Measurements from ENCODE around the gene ASPHD2. TPM values are rescaled to one million over a fixed set of nuclear protein-coding genes. Genes with fewer than 3 reads are reported as not detected.

The ASPHD2 gene
- total and polyA plus RNA-seq, 10 donors, result 2.1 to 8.0 (median 5.1) TPM

DNA sequence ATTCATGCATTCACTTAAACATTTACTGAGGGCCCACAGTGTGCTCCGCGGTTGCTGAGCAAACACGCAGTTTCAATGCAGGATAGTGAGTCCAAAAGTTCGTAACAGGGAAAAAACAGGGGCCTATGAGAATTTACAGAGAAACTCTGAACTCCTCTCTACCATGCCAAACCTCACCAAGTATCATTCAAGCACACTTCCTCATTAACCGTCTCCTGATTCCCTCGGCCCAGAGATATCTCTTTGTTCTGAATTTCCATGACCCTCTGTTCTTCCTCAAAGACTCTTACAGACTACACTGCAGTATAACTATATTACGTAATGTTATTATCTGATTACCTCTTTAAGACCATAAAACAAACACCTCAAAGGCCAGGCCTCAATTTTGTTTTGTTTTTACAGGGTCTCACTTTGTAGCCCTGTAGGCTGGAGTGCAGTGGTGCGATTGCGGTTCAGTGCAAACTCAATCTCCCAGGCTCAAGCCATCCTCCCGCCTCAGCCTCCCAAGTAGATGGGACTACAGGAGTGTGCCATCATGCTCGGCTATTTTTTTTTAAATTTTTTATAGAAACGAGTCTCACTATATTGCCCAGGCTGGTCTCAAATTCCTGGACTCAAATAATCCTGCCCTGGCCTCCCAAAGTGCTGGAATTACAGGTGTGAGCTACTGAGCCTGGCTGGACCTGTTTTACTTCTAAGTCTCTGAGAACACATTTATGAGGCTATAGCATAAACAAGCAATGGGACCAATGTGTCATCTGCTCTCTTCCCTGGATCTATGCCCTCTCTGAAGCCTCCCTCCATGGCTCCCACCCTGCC is 50.9 kb downstream of the ASPHD2 start:
- H3K27ac ChIP-seq, result peak overlapping the region in 7 of 8 donors; percentile 9 to 98 (median 51)
- H3K4me3 ChIP-seq, result peak overlapping the region in 6 of 8 donors; percentile 2 to 53 (median 12)
- WGBS, 5 donors, result 52 to 59% (median 56%) methylated on average over 12 of the region's 12 CpGs
- H3K4me1 ChIP-seq, result peaks cover 51 to 95% (median 74%) of the 10 kb centered on the region in 6 donors
- H3K9me3 ChIP-seq, result no peaks in the 10 kb centered on the region
- TF ChIP-seq POLR2AphosphoS5 (IDR thresholded peaks at IDR 0.05), result no peak
- TF ChIP-seq CTCF (IDR thresholded peaks at IDR 0.05 in 8 of 11, conservative IDR thresholded peaks at IDR 0.05 in 3 of 11), result no peak
- no peak for TF ChIP-seq POLR2A (IDR thresholded peaks at IDR 0.05)
- H3K36me3 ChIP-seq, result peaks cover 0 to 45% (median 24%) of the 10 kb centered on the region in 6 donors
- intact Hi-C loops (cut with DNase I; ENCODE audit: low total_unique reads), result loop anchor here (10.0 kb wide), 1 partner anchor 185 kb away; no protein-coding TSS in a partner anchor
- DNase-seq, result no peak
- H3K27me3 ChIP-seq (replicated peaks in 1 of 7), result no peaks in the 10 kb centered on the region

GRCh38 chr22:26480611-26480932 is 51.5 kb downstream of the ASPHD2 start:
- WGBS, 5 donors, result 69 to 87% (median 80%) methylated on average over 2 of the region's 2 CpGs
- peak overlapping the region in 3 of 8 donors; percentile 47 to 98 (median 58) for H3K27ac ChIP-seq

DNA sequence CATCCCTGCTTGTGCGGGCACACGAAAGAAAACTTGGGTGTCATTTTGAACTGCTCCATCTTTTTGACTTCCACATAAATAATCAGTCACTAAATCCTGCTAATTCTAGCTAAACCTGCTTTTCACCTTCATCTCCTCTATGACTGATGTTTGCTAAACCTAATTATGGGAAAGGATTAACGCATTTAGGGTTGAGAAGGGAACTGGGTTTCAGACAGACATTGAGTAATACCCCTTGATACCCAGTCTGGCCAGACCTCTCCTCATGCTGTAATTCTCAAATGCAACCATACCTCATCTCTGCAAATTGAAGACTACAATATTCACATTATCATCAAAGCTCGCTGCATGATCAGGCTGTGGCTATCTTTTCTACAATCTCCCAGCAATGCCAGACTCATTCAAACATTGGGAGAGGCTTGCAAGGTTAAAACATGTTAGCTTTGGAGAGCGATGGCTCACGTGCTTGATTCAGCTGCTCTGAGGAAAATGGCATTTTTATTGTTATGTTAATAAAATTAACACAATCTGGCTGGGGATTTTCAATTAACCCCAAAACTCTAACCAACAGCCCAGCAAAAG is 52.1 kb downstream of the ASPHD2 start:
- 66 to 78% (median 74%) methylated on average over 6 of the region's 6 CpGs for WGBS, 5 donors
- no peak for DNase-seq
- H3K36me3 ChIP-seq, result peaks cover 0 to 41% (median 15%) of the 10 kb centered on the region in 6 donors
- no peaks in the 10 kb centered on the region for H3K9me3 ChIP-seq
- H3K27me3 ChIP-seq (replicated peaks in 1 of 7), result no peaks in the 10 kb centered on the region
- H3K4me3 ChIP-seq, result peak overlapping the region in 1 of 8 donors; percentile 0
- peaks cover 55 to 95% (median 85%) of the 10 kb centered on the region in 6 donors for H3K4me1 ChIP-seq
- TF ChIP-seq CTCF (IDR thresholded peaks at IDR 0.05 in 8 of 11, conservative IDR thresholded peaks at IDR 0.05 in 3 of 11) (no peak), POLR2AphosphoS5 (IDR thresholded peaks at IDR 0.05) (no peak), POLR2A (IDR thresholded peaks at IDR 0.05) (no peak)
- intact Hi-C loops (cut with DNase I; ENCODE audit: low total_unique reads), result loop anchor here (10.0 kb wide), 1 partner anchor 184 kb away; no protein-coding TSS in a partner anchor
- peak overlapping the region in 3 of 8 donors; percentile 10 to 98 (median 16) for H3K27ac ChIP-seq

More at GRCh38 chr22:26480611-26480932, 51.5 kb downstream of the ASPHD2 start:
- H3K4me3 ChIP-seq, result peak overlapping the region in 1 of 8 donors; percentile 53
- intact Hi-C loops (cut with DNase I; ENCODE audit: low total_unique reads), result loop anchor here (10.0 kb wide), 1 partner anchor 184 kb away; no protein-coding TSS in a partner anchor
- DNase-seq, result no peak
- no peaks in the 10 kb centered on the region for H3K9me3 ChIP-seq
- H3K36me3 ChIP-seq, result peaks cover 0 to 41% (median 18%) of the 10 kb centered on the region in 6 donors
- no peak for TF ChIP-seq POLR2AphosphoS5 (IDR thresholded peaks at IDR 0.05)
- no peak for TF ChIP-seq CTCF (IDR thresholded peaks at IDR 0.05 in 8 of 11, conservative IDR thresholded peaks at IDR 0.05 in 3 of 11)
- TF ChIP-seq POLR2A (IDR thresholded peaks at IDR 0.05), result no peak
- peaks cover 55 to 95% (median 80%) of the 10 kb centered on the region in 6 donors for H3K4me1 ChIP-seq
- no peaks in the 10 kb centered on the region for H3K27me3 ChIP-seq (replicated peaks in 1 of 7)

DNA sequence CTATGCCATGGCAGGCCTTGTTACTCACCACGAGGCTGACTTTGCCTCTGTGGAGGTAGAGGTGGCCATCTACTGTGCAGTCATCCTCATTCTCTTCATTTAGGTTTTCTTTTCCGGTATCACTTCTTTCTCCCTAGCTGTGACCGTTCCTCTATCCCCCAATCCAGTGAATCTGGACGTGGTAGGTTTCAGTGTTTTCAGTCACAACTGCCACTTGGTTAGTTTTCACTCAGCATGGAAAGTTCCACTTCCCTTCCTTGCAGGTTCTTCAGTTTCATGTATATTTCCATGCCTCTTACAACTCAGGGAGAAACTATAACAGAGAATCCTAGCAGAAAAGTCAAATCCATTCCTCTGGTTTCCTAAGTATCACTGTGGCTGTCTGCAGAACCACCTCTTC is 52.6 kb downstream of the ASPHD2 start:
- no peak for TF ChIP-seq CTCF (IDR thresholded peaks at IDR 0.05 in 8 of 11, conservative IDR thresholded peaks at IDR 0.05 in 3 of 11)
- TF ChIP-seq POLR2A (IDR thresholded peaks at IDR 0.05), result no peak
- TF ChIP-seq POLR2AphosphoS5 (IDR thresholded peaks at IDR 0.05), result no peak
- no peak for DNase-seq
- peaks cover 0 to 41% (median 11%) of the 10 kb centered on the region in 6 donors for H3K36me3 ChIP-seq
- no peaks in the 10 kb centered on the region for H3K9me3 ChIP-seq
- H3K27me3 ChIP-seq (replicated peaks in 1 of 7), result no peaks in the 10 kb centered on the region
- H3K4me3 ChIP-seq, result no peak overlapping the region
- WGBS, 5 donors, result 56 to 68% (median 62%) methylated on average over 4 of the region's 4 CpGs
- H3K4me1 ChIP-seq, result peaks cover 55 to 95% (median 87%) of the 10 kb centered on the region in 6 donors
- peak overlapping the region in 3 of 8 donors; percentile 10 to 98 (median 16) for H3K27ac ChIP-seq
- intact Hi-C loops (cut with DNase I; ENCODE audit: low total_unique reads), result loop anchor here (10.0 kb wide), 1 partner anchor 183 kb away; no protein-coding TSS in a partner anchor
